GM12875 (cell line): ENCODE data around the gene HNRNPM.
"Not testable (repeated sequence)": the region's sequence is repeated elsewhere in the genome, so short reads cannot be mapped to it uniquely, and the experiment has no call there.

Experiments
- H3K4me3 ChIP-seq: one replicate; pipeline ENCODE4 v1.5.1; 2011; ENCODE audit warnings: low read depth, low read length, control low read depth
- CTCF ChIP-seq: IDR thresholded peaks from 2 replicates; pipeline ENCODE4 v1.5.1; 2011; ENCODE audit warnings: low read depth, mild to moderate bottlenecking, control low read depth, inconsistent platforms, low read length, moderate library complexity, borderline replicate concordance; ENCODE audit not compliant: insufficient read depth

Gene HNRNPM

GRCh38 chr19:8412783-8413628 lies 31.8 kb upstream of the HNRNPM start, which contains the start of gene MARCHF2:
TSS of gene MARCHF2 (plus strand) at chr19:8413305. CDS start at chr19:8421841, 8,536 bp downstream.
- H3K4me3 ChIP-seq: peak within 1 kb of the TSS; percentile 79

GRCh38 chr19:8413629-8413995 lies 31.2 kb upstream of the HNRNPM start:
- H3K4me3 ChIP-seq: peak overlapping the region; percentile 79
- TF ChIP-seq CTCF: no peak

More at GRCh38 chr19:8412783-8413628, 31.8 kb upstream of the HNRNPM start, which contains the start of gene MARCHF2:
- peak; percentile 57 for TF ChIP-seq CTCF

GRCh38 chr19:8416796-8417195 lies 28.0 kb upstream of the HNRNPM start:
- TF ChIP-seq CTCF: no peak

GRCh38 chr19:8421484-8422461 lies 23.0 kb upstream of the HNRNPM start:
- no peak overlapping the region for H3K4me3 ChIP-seq
- TF ChIP-seq CTCF: no peak

More at GRCh38 chr19:8416796-8417195, 28.0 kb upstream of the HNRNPM start:
- H3K4me3 ChIP-seq: no peak overlapping the region

GRCh38 chr19:8423817-8424223 lies 21.0 kb upstream of the HNRNPM start:
- H3K4me3 ChIP-seq: no peak overlapping the region
- no peak for TF ChIP-seq CTCF

- not testable (repeated sequence) for H3K4me3 ChIP-seq
These were observed 19.4 kb upstream of the HNRNPM start for GRCh38 chr19:8425331-8425730.

- no peak for TF ChIP-seq CTCF
- no peak overlapping the region for H3K4me3 ChIP-seq
These were observed 18.5 kb upstream of the HNRNPM start for GRCh38 chr19:8426283-8426682.
